NT2/D1 (cell line): ENCODE measurements around the gene CNMD.

Experiments
- SUZ12 ChIP-seq: IDR thresholded peaks from 2 replicates; pipeline ENCODE4 v1.6.1; 2011; ENCODE audit not compliant: insufficient read length, insufficient read depth; ENCODE audit errors: extremely low read depth
- YY1 ChIP-seq: IDR thresholded peaks from 2 replicates; pipeline ENCODE4 v1.6.1; 2011; ENCODE audit not compliant: insufficient read length, insufficient read depth
- ZNF274 ChIP-seq: IDR thresholded peaks from 2 replicates; pipeline ENCODE4 v1.6.1; 2011; ENCODE audit warnings: mild to moderate bottlenecking, low read depth, low read length

DNA sequence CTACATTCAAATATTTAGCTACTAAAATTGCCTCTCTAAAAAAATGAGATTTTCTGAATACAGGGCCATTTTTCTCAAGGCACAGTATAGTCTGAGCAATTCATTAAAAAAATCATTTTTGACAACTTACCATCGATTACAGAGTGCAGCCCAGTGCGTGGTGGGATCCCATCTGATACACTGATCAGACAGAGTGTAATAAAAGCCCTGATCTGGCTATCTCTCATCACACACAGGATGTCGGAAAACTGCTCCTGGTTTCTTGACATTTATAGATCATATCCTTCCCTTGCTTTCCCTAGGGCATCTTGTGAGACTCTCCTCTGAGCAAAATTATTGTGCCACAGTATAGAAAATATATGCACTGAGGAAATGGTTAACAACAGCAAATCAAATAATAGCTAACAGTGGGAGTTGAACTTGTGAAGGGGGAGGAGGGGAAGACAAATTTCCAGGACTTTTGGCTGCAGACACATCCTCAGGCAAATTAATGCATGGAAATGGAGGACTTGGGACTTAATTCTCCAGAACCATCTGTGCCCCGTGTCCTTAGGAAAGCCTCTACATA is 28.4 kb upstream of the CNMD start:
- TF ChIP-seq ZNF274, result no peak
- no peak for TF ChIP-seq YY1
- TF ChIP-seq SUZ12, result no peak
